Measurements from ENCODE around the gene CCN5.
"Not testable (repeated sequence)": the region's sequence is repeated elsewhere in the genome, so short reads cannot be mapped to it uniquely, and the experiment has no call there.

DNA sequence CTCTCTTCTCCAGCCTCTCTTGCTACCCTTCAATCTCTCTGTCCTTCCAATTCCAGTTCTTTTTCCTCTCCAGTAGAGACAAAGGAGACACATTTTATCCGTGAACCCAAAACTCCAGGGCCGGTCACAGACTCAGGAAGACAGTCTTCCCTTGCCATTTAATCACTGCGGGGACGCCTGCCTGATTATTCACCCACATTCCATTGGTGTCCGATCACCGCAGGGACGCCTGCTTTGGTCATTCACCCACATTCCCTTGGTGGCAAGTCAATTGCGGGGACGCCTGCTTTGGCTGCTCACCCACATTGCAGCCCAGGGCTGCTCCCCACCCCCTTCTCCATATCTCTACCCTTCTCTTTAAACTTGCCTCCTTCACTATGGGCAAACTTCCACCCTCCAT lies 44.3 kb upstream of the CCN5 start:
- TF ChIP-seq TAF1 (IDR thresholded peaks at IDR 0.05; ENCODE audit: borderline replicate concordance, low read depth, low read length); POLR2AphosphoS5 (IDR thresholded peaks at IDR 0.05; ENCODE audit: low read depth, low read length); POLR2A (IDR thresholded peaks at IDR 0.05; ENCODE audit: low read depth, low read length): not testable (repeated sequence)

Measured in GM12892 (cell line).